DMS53 treated with DMSO at 0.1 percent for 48 hours (cell line): ENCODE measurements around the gene SLC47A1.
A peak's percentile ranks its signal among the peaks of the same experiment; 100 is the strongest.
"Not testable (repeated sequence)": the region's sequence is repeated elsewhere in the genome, so short reads cannot be mapped to it uniquely, and the experiment has no call there.

Experiments
- DNase-seq: peaks from one replicate; lab custom pipeline; 2025; ENCODE audit not compliant: unreplicated experiment; lab: John Stamatoyannopoulos, UW

SLC47A1 gene

GRCh38 chr17:19533718-19534561, at the start of gene SLC47A1:
TSS of gene SLC47A1 (plus strand) at chr17:19533854. CDS start at chr17:19533940, 86 bp downstream.
- peak; percentile 5 for DNase-seq

- no peak for DNase-seq
Measured at GRCh38 chr17:19485800-19486340, 47.8 kb upstream of the SLC47A1 start.

DNA sequence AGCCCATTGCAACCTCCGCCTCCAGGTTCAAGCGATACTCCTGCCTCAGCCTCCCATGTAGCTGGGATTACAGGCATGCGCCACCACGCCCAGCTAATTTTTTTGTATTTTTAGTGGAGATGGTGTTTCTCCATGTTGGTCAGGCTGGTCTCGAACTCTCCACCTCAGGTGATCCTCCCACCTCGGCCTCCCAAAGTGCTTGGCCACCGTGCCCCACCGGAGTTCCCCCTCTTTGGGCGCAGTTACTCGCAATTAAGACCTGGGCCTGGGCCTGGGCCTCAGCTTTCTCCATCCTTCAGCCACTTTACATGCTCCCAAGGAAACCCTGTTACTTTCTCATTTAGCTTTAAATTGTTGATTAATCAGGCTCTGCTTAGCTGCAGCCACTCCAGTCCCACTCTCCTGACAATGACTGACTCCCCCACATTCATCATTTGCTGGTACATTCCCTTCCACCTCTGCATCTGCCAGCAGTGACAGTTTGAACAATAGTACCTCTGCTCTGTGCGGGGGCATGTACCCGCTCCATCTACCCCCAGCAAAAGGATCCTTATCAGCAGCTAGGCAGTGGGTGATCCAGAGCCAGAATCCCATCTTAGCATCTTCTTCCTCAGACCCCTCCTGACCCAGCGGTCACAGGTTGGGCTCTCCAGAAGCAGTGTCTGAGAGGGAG, 47.2 kb upstream of the SLC47A1 start:
- DNase-seq: no peak

DNA sequence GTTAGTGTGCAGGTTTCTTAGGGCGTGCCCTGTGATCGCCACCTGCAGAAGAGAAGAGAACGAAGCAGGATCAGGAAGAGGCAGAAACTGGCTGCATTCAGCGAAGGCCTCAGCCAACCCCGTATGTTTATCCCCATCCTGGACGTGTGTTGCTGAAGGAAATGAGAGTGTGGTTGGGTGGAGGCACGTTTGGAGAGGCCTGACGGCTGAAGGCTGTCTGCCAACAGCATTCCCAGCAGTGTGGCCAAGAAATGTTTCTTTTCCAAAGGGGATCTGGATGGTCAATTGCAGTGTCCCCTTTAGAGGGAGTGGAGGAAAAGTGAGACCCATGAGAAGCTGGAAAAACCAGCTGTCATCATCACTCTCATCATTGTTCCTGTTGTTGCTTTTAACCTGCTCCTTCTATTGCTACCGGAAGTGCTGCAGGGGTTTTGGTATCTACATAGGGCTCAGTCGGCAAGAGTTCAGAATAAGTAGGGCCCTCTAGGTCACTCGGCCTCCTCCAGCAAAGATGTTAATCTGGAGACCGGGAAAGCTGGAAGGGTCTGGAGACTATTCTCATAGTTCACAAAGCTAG, 46.5 kb upstream of the SLC47A1 start:
- DNase-seq: no peak

DNA sequence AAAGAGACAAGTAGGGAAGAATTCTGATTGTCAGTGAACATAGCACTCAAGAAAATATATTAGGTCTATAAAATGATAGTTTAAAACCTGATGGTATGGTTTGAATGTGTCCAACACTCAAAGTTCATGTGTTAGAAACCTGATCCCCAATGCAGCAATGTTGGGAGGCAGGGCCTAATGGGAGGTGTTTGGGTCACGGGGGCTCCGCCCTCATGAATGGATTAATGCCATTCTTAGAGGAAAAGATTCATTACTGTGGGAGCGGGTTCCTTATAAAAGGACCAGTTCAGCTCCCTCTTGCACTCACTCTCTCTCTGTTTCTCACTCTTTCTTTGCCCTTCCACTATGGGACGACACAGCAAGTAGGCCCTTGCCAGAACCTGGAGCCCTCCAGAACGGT, 41.5 kb upstream of the SLC47A1 start:
- no peak for DNase-seq

DNA sequence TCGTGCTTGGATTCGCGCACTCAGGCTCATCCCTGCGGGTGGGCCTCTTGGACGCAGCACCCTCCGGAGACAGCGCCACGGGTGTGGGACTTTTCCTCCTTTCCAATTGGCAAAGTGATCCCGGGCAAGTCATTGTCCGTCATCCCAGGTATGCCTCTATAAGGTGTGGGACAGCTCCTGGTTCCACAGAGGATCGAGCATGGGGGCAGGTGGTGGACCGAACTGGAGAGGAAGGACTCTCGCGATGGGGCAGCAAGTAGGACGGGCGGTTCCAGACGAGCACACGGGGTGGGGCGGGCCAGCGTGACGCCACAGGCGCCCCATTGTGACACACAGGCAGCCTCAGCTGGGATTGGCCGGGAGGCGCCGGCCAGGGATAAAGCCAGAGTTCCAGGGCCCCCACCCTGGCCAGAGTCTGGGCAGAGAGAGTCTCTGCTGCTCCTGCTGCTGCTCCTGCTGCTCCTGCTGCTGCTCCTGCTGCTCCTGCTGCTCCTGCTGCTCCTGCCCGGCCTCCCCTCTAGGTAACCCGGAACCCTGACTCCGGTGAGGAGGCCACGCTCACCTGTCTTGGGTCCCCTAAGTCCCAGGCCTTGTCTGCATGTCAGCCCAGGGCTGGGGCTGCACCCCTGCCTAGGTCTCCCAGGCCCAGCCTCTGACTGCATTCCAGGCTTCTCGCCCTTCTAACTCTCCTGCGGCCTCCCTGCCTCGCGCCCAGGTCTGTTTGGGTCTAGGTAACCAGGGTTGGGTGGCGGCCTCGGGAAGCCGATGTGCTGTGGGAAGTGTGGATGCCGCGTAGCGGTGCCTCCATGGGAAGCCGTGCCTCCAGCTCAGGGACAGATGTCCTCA, 38.5 kb upstream of the SLC47A1 start:
- no peak for DNase-seq

- no peak for DNase-seq
Measured at GRCh38 chr17:19495828-19496528, 37.7 kb upstream of the SLC47A1 start.

- no peak for DNase-seq
Measured at GRCh38 chr17:19497624-19498023, 36.0 kb upstream of the SLC47A1 start.

- no peak for DNase-seq
Measured at GRCh38 chr17:19501219-19501618, 32.4 kb upstream of the SLC47A1 start.

GRCh38 chr17:19502517-19502916, 31.1 kb upstream of the SLC47A1 start:
- no peak for DNase-seq

GRCh38 chr17:19505561-19505960, 28.1 kb upstream of the SLC47A1 start:
- DNase-seq: not testable (repeated sequence)

DNA sequence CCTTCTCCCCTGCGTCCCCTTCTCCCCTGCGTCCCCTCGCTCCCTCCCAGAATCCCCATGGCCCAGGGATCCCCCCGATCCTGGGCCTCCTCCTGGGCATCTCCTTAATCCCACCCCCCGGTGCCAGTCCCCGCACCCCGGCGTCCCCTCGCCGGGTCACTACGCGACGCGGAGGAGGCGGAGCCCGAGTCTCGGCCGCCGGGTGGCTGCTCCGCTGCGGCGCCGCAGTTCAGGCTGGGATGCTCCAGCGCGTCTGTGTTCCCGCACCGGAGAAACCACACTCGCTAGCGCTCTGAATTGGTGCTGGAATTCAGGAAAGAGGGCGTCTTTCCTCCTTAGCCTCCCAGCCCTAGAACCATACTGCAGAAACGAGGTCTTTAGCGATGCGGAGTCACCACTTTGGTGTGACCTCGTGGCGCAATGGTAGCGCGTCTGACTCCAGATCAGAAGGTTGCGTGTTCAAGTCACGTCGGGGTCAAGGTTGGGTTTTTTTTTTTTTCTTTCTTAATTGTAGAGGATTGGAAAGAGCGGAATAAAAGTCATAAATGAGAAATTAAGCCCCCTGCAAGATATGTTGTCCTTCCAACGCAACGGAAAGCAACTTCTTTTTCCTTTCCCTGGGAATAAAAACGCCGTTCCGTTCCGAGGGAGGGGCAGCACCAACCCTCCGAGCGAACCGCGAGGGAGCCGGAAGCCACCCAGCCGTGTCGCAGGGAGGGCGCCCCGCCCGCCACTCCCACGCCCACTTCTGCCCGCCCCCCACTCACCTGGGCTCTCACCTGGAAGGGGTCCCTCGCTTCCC, 25.7 kb upstream of the SLC47A1 start:
- peak; percentile 62 for DNase-seq

GRCh38 chr17:19508577-19508867, 25.1 kb upstream of the SLC47A1 start:
- DNase-seq: peak; percentile 1

DNA sequence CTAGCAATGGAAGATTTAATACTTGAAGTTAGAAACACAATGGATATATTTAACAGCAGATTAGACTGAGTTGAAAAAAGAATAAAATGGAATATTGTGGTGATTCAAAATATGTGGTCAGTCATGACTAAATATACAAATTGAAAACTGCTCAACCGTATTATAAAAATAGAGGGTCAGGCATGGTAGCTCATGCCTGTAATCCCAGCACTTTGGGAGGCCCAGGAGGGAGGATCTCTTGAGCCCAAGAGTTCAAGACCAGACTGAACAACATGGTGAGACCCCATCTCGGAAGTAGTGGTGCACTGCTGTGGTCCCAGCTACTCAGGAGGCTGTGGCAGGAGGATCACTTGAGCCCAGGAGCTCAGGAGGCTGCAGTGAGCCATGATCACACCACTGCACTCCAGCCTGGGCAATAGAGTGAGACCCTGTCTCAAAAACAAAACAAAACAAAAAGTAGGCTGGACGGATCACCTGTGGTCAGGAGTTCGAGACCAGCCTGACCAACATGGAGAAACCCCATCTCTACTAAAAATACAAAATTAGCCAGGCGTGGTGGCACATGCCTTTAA, 24.3 kb upstream of the SLC47A1 start:
- DNase-seq: not testable (repeated sequence)

DNA sequence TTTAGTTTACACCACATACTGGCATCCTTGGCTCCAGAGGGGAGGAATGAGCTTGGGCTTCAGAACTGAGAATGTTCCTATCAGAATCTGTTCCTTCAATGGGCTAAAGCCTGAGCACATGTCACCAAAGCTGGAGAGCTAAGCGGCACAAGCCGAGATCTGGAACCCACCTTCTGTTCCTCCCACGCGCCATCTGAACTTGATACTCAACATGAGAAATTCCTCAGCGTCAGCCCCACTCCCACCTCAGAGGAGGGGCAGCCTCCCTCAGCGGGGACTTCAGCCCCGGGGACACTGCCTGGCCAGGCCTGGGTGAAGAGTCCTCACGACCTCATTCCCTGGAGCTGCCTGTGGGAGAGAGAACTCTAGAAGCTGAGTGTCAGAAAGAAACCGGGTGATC, 22.8 kb upstream of the SLC47A1 start:
- DNase-seq: no peak

GRCh38 chr17:19513897-19514488, 19.7 kb upstream of the SLC47A1 start:
- DNase-seq: peak; percentile 40

GRCh38 chr17:19517699-19518098, 16.0 kb upstream of the SLC47A1 start:
- DNase-seq: no peak

DNA sequence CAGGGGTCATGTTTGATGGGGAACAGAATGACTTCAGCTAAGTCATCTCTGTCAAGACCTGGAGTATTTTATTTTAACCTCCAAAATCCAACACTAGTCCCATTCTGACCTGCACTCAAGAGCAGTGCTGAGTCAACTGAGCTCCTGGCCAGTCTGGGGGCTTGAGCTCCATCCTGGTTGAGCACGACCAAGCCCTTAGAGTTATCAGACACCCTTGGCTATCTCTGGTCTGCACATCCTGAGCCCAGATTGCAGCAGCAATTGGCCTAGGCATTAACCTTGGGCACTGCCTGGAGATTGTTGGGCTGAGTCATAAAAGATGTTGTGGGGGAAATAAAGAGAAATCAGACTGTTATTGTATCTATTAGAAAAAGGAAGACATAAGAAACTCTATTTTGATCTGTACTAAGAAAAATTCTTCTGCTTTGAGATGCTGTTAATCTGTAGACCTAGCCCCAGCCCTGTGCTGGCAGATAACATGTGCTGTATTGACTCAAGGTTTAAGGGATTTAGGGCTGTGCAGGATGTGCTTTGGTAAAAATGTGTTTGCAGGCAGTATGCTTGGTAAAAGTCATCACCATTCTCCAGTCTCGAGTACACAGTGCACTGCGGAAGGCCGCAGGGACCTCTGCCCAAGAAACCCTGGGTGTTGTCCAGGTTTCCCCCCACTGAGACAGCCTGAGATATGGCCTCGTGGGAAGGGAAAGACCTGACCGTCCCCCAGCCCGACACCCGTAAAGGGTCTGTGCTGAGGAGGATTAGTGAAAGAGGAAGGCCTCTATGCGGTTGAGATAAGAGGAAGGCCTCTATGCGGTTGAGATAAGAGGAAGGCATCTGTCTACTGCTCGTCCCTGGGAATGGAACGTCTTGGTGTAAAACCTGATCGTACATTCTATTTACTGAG, 14.0 kb upstream of the SLC47A1 start:
- DNase-seq: not testable (repeated sequence)
